Epithelial cell of esophagus (primary cell): ENCODE measurements around the gene WASF3.

Source experiments
- DNase-seq: peaks from one replicate; pipeline ENCODE4 v3.0.0; 2010; ENCODE audit warnings: low read depth
- H3K4me3 ChIP-seq: 2 replicates; pipeline ENCODE4 v1.5.1; 2011; ENCODE audit warnings: mild to moderate bottlenecking, low read length, control low read depth
- CTCF ChIP-seq: IDR thresholded peaks from 2 replicates; pipeline ENCODE4 v1.5.1; 2011; ENCODE audit warnings: low read depth, mild to moderate bottlenecking, low read length, control low read depth, inconsistent platforms; ENCODE audit not compliant: insufficient read depth; ENCODE audit errors: missing control alignments

Gene WASF3

GRCh38 chr13:26601669-26602068 lies 44.2 kb downstream of the WASF3 start:
- DNase-seq = peak; percentile 27
- no peak for TF ChIP-seq CTCF
- H3K4me3 ChIP-seq = no peak overlapping the region

DNA sequence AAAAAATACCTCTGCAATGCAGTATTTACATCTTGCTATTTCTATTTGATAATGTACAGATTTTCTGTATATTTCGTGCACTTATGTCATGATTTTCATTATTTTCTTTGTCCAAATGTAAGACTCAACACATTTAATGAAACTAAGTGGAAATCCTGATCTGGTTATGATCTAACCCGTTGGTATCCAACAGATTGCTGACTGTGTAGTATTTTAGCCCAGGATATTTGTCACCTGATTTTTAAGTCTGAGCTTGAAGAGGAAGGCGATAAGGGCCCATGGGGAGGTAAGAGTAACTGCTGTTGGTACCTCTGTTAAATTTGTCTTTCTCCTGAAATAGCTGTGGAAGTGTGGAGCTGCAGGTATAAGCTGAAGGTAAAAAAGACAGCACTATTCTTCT lies 45.3 kb downstream of the WASF3 start:
- no peak overlapping the region for H3K4me3 ChIP-seq
- DNase-seq = no peak
- TF ChIP-seq CTCF = no peak

GRCh38 chr13:26604784-26605545 lies 47.5 kb downstream of the WASF3 start:
- TF ChIP-seq CTCF = no peak
- H3K4me3 ChIP-seq = no peak overlapping the region
- no peak for DNase-seq

GRCh38 chr13:26605845-26606244 lies 48.4 kb downstream of the WASF3 start:
- H3K4me3 ChIP-seq = no peak overlapping the region
- no peak for DNase-seq
- TF ChIP-seq CTCF = no peak

- no peak overlapping the region for H3K4me3 ChIP-seq
- no peak for TF ChIP-seq CTCF
- DNase-seq = no peak
Measured at GRCh38 chr13:26606631-26607030, 49.1 kb downstream of the WASF3 start.

DNA sequence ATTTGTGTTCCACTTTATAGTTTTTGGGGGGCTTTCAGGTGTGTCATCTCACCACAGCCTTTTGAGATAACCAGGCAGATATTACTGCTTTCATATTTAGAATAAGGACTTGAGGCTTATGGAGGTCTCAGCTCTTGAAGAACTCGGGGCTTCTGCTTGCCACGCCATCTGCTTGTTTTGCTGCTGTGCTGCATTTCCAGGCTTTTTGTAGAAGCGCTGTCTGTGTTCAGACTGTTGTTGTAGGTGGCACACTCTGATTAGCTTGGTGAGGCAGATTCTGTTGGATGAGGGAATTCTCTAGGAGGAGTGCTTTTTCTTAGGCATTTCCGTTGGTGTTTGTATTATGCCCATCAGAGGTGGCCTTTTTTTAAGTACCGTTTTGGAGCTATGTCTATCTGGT lies 57.2 kb downstream of the WASF3 start:
- no peak for DNase-seq
- TF ChIP-seq CTCF = no peak
- no peak overlapping the region for H3K4me3 ChIP-seq

GRCh38 chr13:26616126-26616525 lies 58.6 kb downstream of the WASF3 start:
- peak; percentile 88 for DNase-seq
- TF ChIP-seq CTCF = no peak
- no peak overlapping the region for H3K4me3 ChIP-seq
